ENCODE data around the gene FAM167B. TPM values are rescaled to one million over a fixed set of nuclear protein-coding genes. Genes with fewer than 3 reads are reported as not detected.

Gene FAM167B
- total and polyA plus RNA-seq, 5 donors from 2014 or later = 0.44 TPM; not detected in 4

DNA sequence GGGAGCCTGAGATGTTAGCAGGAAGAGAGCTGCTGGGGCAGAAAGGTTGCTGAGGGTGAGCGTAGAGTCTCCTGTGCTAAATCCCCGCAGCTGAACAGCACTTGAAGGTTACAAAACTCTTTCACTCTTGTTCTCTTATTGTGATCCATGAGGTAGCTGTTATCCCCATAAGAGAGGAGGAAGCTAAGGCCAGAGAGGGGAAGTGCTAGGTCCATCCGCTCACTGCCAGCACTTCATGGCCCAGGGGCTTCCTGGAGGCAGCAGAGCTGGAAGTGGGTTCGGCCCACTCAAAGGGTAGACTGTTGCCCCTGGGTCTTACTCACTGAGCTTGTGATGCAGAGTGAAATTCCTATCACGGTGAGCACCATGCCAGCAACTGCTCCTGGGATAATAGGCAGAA is 30.5 kb upstream of the FAM167B start:
- H3K27me3 Mint-ChIP-seq = no peaks in the 10 kb centered on the region
- Histone ChIP-seq H3K36me3 (ENCODE audit: control insufficient read depth, insufficient read depth, low read length) (peaks cover 20% of the 10 kb centered on the region), H3K4me1 (ENCODE audit: control insufficient read depth, insufficient read depth, low read length, poor library complexity, severe bottlenecking) (peaks cover 25% of the 10 kb centered on the region), H3K4me3 (ENCODE audit: low read depth, low read length) (no peak overlapping the region), H3K27ac (ENCODE audit: insufficient read depth, low read length, poor library complexity, severe bottlenecking) (no peak overlapping the region), H3K27me3 (ENCODE audit: control insufficient read depth, insufficient read depth, low read length) (no peaks in the 10 kb centered on the region), H3K9me3 (ENCODE audit: control insufficient read depth in 2 of 2, low read length in 2 of 2) (no peaks in the 10 kb centered on the region)
- DNase-seq (no peak), ATAC-seq (ENCODE audit: low read depth in 2 of 2) (no peak)
- H3K4me3 Mint-ChIP-seq = no peak overlapping the region
- H3K9me3 Mint-ChIP-seq = no peaks in the 10 kb centered on the region
- H3K36me3 Mint-ChIP-seq = peaks cover 14% of the 10 kb centered on the region
- H3K4me1 Mint-ChIP-seq = peaks cover 5 to 40% (median 19%) of the 10 kb centered on the region in 4 donors
- H3K27ac Mint-ChIP-seq = no peak overlapping the region

DNA sequence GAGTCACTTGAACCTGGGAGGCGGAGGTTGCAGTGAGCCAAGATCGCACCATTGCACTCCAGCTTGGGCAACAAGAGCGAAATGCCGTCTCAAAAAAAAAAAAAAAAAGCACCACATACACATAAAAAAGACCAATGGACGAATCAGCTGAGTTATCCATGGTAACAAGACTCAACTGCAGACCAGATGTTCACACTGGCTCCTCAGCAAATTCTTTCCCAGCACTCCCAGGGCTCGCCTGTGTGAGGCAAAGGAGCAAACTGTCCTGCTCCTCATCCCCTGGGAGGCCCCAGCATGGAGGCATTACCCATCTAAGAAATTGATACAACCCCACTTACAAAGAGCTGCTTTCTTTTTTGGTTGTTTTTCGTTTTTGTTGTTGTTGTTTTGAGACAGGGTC is 28.0 kb upstream of the FAM167B start:
- H3K4me3 ChIP-seq (ENCODE audit: low read depth, low read length) = no peak overlapping the region
- no peak overlapping the region for H3K27ac ChIP-seq (ENCODE audit: insufficient read depth, low read length, poor library complexity, severe bottlenecking)
- H3K36me3 ChIP-seq (ENCODE audit: control insufficient read depth, insufficient read depth, low read length) = peaks cover 22% of the 10 kb centered on the region
- Mint-ChIP-seq H3K36me3 (peaks cover 16% of the 10 kb centered on the region), H3K4me3 (peak overlapping the region in 2 of 4 donors; percentile 46 to 100), H3K27ac (no peak overlapping the region), H3K27me3 (no peaks in the 10 kb centered on the region), H3K4me1 (peaks cover 11 to 63% (median 31%) of the 10 kb centered on the region in 4 donors), H3K9me3 (no peaks in the 10 kb centered on the region)
- H3K27me3 ChIP-seq (ENCODE audit: control insufficient read depth, insufficient read depth, low read length) = no peaks in the 10 kb centered on the region
- ATAC-seq (ENCODE audit: low read depth in 2 of 2) (no peak), DNase-seq (no peak)
- peaks cover 44% of the 10 kb centered on the region for H3K4me1 ChIP-seq (ENCODE audit: control insufficient read depth, insufficient read depth, low read length, poor library complexity, severe bottlenecking)
- H3K9me3 ChIP-seq (ENCODE audit: control insufficient read depth in 2 of 2, low read length in 2 of 2) = no peaks in the 10 kb centered on the region

DNA sequence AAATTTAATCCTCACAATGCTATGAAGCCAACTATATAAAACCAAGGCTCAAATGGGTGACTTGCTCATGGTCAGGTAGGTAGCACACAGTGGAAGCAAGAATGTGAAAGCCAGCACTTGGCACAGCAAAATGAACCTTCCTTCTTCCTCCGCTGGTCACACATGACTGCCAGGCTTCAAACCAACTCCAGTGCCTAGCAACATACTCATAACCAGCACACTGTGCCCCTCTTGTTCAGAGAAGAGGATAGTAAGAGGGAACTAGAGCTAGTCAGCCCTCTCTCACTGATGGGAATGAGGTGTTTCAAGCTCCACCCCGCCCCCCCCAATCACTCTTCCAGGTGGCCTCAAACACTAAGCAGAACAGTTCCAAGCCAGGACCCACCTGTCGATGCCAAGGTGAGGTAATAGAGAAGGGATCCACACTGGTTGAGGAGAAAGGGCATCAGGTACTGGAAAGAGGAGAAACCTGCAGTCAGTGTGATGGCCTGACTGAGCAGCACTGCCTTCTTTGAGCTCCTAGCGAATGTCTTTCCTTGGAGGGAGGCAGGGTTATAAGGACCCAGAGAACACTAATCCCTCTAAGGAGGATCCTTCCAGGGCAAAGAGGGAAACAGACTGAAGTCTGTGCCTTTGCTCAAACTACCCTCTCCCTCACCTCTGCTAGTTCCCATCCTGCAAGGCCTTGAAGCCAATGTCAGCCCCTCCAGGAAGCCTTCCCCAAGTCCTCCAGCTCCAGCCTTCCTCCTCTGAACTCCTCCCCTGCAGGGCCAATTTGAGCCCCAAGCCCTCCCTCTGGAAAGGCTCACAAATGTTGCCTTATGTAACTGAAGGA is 26.1 kb upstream of the FAM167B start:
- Histone ChIP-seq H3K9me3 (ENCODE audit: control insufficient read depth in 2 of 2, low read length in 2 of 2) (no peaks in the 10 kb centered on the region), H3K27me3 (ENCODE audit: control insufficient read depth, insufficient read depth, low read length) (no peaks in the 10 kb centered on the region), H3K4me1 (ENCODE audit: control insufficient read depth, insufficient read depth, low read length, poor library complexity, severe bottlenecking) (peaks cover 39% of the 10 kb centered on the region), H3K36me3 (ENCODE audit: control insufficient read depth, insufficient read depth, low read length) (peaks cover 26% of the 10 kb centered on the region), H3K27ac (ENCODE audit: insufficient read depth, low read length, poor library complexity, severe bottlenecking) (peak overlapping the region; percentile 96), H3K4me3 (ENCODE audit: low read depth, low read length) (peak overlapping the region; percentile 72)
- H3K9me3 Mint-ChIP-seq = no peaks in the 10 kb centered on the region
- peaks cover 26% of the 10 kb centered on the region for H3K36me3 Mint-ChIP-seq
- no peak for ATAC-seq (ENCODE audit: low read depth in 2 of 2)
- DNase-seq = no peak
- H3K27ac Mint-ChIP-seq = peak overlapping the region in 2 of 3 donors; percentile 99
- peak overlapping the region; percentile 97 to 100 (median 98) for H3K4me3 Mint-ChIP-seq
- H3K27me3 Mint-ChIP-seq = no peaks in the 10 kb centered on the region
- peaks cover 6 to 67% (median 30%) of the 10 kb centered on the region in 4 donors for H3K4me1 Mint-ChIP-seq

DNA sequence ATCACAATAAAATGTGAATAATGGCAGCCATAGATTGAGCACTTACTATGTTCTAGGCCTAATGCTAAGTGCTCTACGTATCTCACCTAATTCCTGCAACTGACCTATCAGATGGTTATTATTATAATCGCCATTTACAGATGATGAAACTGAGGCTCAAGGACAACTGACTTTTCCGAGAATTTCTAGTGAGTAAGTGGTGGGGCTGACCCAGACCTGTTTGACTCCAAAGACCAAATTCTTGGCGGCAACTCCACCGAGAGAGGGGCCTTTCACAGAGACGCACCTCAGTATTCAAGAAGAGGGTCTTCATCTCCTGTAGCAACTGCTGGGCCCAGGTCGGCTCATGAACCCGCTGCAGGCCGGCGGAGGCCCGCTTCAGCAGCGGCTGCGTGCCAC is 25.4 kb upstream of the FAM167B start:
- no peaks in the 10 kb centered on the region for H3K9me3 ChIP-seq (ENCODE audit: control insufficient read depth in 2 of 2, low read length in 2 of 2)
- Mint-ChIP-seq H3K9me3 (no peaks in the 10 kb centered on the region), H3K27me3 (no peaks in the 10 kb centered on the region), H3K4me1 (peaks cover 6 to 64% (median 27%) of the 10 kb centered on the region in 4 donors), H3K36me3 (peaks cover 22% of the 10 kb centered on the region), H3K27ac (peak overlapping the region in 2 of 3 donors; percentile 99), H3K4me3 (peak overlapping the region; percentile 97 to 100 (median 98))
- no peaks in the 10 kb centered on the region for H3K27me3 ChIP-seq (ENCODE audit: control insufficient read depth, insufficient read depth, low read length)
- peak overlapping the region; percentile 72 for H3K4me3 ChIP-seq (ENCODE audit: low read depth, low read length)
- no peak for DNase-seq
- peaks cover 28% of the 10 kb centered on the region for H3K36me3 ChIP-seq (ENCODE audit: control insufficient read depth, insufficient read depth, low read length)
- H3K4me1 ChIP-seq (ENCODE audit: control insufficient read depth, insufficient read depth, low read length, poor library complexity, severe bottlenecking) = peaks cover 33% of the 10 kb centered on the region
- ATAC-seq (ENCODE audit: low read depth in 2 of 2) = no peak
- H3K27ac ChIP-seq (ENCODE audit: insufficient read depth, low read length, poor library complexity, severe bottlenecking) = peak overlapping the region; percentile 96

DNA sequence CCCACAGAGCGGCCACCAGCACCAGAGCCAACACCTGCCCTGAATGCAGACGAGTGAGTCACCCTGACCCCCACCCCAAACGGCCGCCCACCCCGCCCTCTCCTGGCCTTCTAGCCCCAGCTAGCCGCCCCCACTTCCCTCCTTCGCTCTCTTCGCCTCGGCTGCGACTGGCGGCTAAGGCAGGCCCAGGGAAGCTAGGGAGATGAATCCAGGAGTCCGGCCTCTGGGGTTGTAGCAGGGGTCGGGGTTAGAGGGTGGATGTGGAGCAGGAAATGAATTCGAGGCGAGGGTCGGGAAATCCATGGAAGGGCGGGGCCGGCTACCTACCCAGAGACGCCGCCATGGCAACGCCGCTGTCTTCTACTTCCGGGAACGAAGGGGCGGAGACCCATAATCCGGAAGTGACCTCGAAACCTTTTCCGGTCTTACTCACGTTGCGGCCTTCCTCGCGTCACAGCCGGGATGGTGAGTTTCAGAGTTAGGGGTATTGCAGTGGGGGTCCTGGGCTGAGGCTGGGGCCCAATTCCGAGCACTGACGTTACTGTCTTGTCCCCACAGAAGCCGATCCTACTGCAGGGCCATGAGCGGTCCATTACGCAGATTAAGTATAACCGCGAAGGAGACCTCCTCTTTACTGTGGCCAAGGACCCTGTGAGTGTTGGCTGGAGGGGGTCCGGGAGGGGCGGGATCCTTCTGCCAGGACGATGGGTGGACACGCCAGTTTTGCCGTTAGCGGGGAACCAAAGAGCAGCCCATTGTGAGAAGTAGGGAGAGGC is 24.9 kb upstream of the FAM167B start, which contains the start of the genes EIF3I and TMEM234:
TSS of gene EIF3I (plus strand) at position 428 of the 776 bp plus-strand sequence. CDS start at position 463, 35 bp downstream.
TSS of gene TMEM234 (minus strand) at position 374 of the 776 bp plus-strand sequence. CDS start at position 343, 31 bp downstream.
- H3K36me3 Mint-ChIP-seq = peaks cover 21% of the 10 kb centered on the region
- Histone ChIP-seq H3K27ac (ENCODE audit: insufficient read depth, low read length, poor library complexity, severe bottlenecking) (peak within 1 kb of the TSS; percentile 96), H3K36me3 (ENCODE audit: control insufficient read depth, insufficient read depth, low read length) (peaks cover 26% of the 10 kb centered on the region), H3K4me3 (ENCODE audit: low read depth, low read length) (peak within 1 kb of the TSS; percentile 87), H3K9me3 (ENCODE audit: control insufficient read depth in 2 of 2, low read length in 2 of 2) (no peaks in the 10 kb centered on the region), H3K4me1 (ENCODE audit: control insufficient read depth, insufficient read depth, low read length, poor library complexity, severe bottlenecking) (peaks cover 33% of the 10 kb centered on the region), H3K27me3 (ENCODE audit: control insufficient read depth, insufficient read depth, low read length) (no peaks in the 10 kb centered on the region)
- ATAC-seq (ENCODE audit: low read depth in 2 of 2) (peak; percentile 91 to 94), DNase-seq (peak; percentile 92 to 94 (median 92))
- no peaks in the 10 kb centered on the region for H3K9me3 Mint-ChIP-seq
- H3K4me3 Mint-ChIP-seq = peak within 1 kb of the TSS; percentile 97 to 100 (median 98)
- H3K4me1 Mint-ChIP-seq = peaks cover 6 to 63% (median 27%) of the 10 kb centered on the region in 4 donors
- H3K27ac Mint-ChIP-seq = peak within 1 kb of the TSS; percentile 94 to 99 (median 99)
- H3K27me3 Mint-ChIP-seq = no peaks in the 10 kb centered on the region

DNA sequence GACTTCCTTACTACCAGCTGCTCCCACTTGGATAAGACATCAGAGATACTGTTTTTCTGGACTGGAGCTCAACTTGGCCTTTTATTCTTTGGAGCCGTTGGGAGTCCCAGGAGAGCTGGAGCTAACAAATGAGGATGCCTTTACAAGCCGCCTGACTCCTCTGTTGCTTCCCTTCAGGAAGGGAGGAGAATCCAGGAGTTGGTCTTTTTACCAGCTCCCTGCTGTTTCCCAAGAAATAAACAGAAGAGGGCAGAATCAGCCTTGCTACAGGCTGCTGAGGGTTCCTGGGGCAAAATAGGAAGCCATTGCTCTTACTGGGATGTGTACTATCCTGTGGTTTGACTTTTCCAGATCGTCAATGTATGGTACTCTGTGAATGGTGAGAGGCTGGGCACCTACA is 23.3 kb upstream of the FAM167B start:
- H3K36me3 ChIP-seq (ENCODE audit: control insufficient read depth, insufficient read depth, low read length) = peaks cover 41% of the 10 kb centered on the region
- no peak for ATAC-seq (ENCODE audit: low read depth in 2 of 2)
- H3K4me1 ChIP-seq (ENCODE audit: control insufficient read depth, insufficient read depth, low read length, poor library complexity, severe bottlenecking) = peaks cover 33% of the 10 kb centered on the region
- no peak for DNase-seq
- peak overlapping the region; percentile 40 for H3K4me3 ChIP-seq (ENCODE audit: low read depth, low read length)
- Mint-ChIP-seq H3K36me3 (peaks cover 36% of the 10 kb centered on the region), H3K4me1 (peaks cover 10 to 59% (median 29%) of the 10 kb centered on the region in 4 donors), H3K27me3 (no peaks in the 10 kb centered on the region), H3K27ac (peak overlapping the region; percentile 80 to 99 (median 90)), H3K4me3 (peak overlapping the region; percentile 97 to 100 (median 98)), H3K9me3 (no peaks in the 10 kb centered on the region)
- peak overlapping the region; percentile 49 for H3K27ac ChIP-seq (ENCODE audit: insufficient read depth, low read length, poor library complexity, severe bottlenecking)
- H3K9me3 ChIP-seq (ENCODE audit: control insufficient read depth in 2 of 2, low read length in 2 of 2) = no peaks in the 10 kb centered on the region
- H3K27me3 ChIP-seq (ENCODE audit: control insufficient read depth, insufficient read depth, low read length) = no peaks in the 10 kb centered on the region

DNA sequence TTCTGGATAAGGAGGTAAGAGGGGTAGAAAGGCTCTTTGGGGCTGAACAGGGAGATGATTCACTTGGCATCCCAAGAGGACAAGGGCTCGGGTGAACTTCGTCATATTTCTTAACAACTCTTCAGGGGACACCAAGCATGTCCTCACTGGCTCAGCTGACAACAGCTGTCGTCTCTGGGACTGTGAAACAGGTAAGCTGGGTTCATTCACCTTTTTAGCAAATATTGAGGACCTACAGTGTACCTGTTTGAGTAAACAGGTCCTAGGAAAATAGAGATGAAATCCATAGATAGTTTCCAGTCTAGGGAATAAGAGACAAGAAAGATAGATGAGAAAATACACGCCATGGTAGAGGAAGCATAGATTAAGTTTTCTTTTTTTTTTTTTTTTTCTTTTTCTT is 22.7 kb upstream of the FAM167B start:
- H3K4me1 Mint-ChIP-seq = peaks cover 10 to 59% (median 30%) of the 10 kb centered on the region in 4 donors
- DNase-seq (no peak), ATAC-seq (ENCODE audit: low read depth in 2 of 2) (no peak)

More for the DNA sequence above, 22.7 kb upstream of the FAM167B start:
- Histone ChIP-seq H3K4me3 (ENCODE audit: low read depth, low read length) (no peak overlapping the region), H3K27me3 (ENCODE audit: control insufficient read depth, insufficient read depth, low read length) (no peaks in the 10 kb centered on the region), H3K9me3 (ENCODE audit: control insufficient read depth in 2 of 2, low read length in 2 of 2) (no peaks in the 10 kb centered on the region), H3K4me1 (ENCODE audit: control insufficient read depth, insufficient read depth, low read length, poor library complexity, severe bottlenecking) (peaks cover 33% of the 10 kb centered on the region), H3K36me3 (ENCODE audit: control insufficient read depth, insufficient read depth, low read length) (peaks cover 45% of the 10 kb centered on the region), H3K27ac (ENCODE audit: insufficient read depth, low read length, poor library complexity, severe bottlenecking) (no peak overlapping the region)
- Mint-ChIP-seq H3K36me3 (peaks cover 38% of the 10 kb centered on the region), H3K27me3 (no peaks in the 10 kb centered on the region), H3K4me3 (peak overlapping the region; percentile 75 to 100 (median 88)), H3K27ac (peak overlapping the region; percentile 80 to 99 (median 90)), H3K9me3 (no peaks in the 10 kb centered on the region)
